Measurements from ENCODE around the gene GSX1.

DNA sequence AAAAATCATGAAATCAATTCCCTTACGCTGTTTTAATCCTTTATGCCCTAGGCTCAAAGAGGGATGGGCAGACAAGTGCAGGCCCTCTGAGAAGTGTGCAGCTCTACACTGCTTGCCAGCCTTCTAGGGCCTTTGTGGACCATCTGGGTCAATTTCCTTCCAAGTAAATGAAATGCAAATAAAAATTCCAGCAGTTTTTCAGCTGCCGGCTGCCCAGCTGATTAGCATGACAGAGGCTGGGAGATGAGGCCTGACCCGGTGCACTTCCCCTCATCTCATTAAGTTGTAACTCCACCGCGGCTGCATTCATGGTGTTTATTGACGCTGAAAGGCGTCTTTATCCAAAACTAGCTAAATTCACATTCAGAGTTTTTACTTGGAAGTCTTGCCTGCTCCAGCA is 47.5 kb upstream of the GSX1 start:
- no peak for TF ChIP-seq CTCF (IDR thresholded peaks at IDR 0.05 in 4 of 5, conservative IDR thresholded peaks at IDR 0.05 in 1 of 5)
- TF ChIP-seq POLR2A (IDR thresholded peaks at IDR 0.05): no peak

Measured in gastrocnemius medialis (tissue), 4 donors.